Dendritic cell treated with granulocyte-macrophage colony-stimulating factor and Interleukin-4, amounts not matched to agents 40 ng/mL and 50 ng/mL, for 4 days (primary cell): ENCODE data around the gene GDAP1L1.

Experiments
- H3K27ac Mint-ChIP-seq: one replicate; pipeline ENCODE4 v1.8.0; 2022; ENCODE audit warnings: mild to moderate bottlenecking, mixed read lengths
- H3K27me3 Mint-ChIP-seq: one replicate; pipeline ENCODE4 v1.8.0; 2022; ENCODE audit warnings: mild to moderate bottlenecking, mixed read lengths
- H3K36me3 Mint-ChIP-seq: one replicate; pipeline ENCODE4 v1.8.0; 2022; ENCODE audit warnings: low read depth, mixed read lengths
- H3K4me1 Mint-ChIP-seq: one replicate; pipeline ENCODE4 v1.8.0; 2022; ENCODE audit warnings: low read depth, mixed read lengths
- H3K4me3 Mint-ChIP-seq: one replicate; pipeline ENCODE4 v1.8.0; 2022; ENCODE audit warnings: mild to moderate bottlenecking, moderate library complexity, mixed read lengths
- H3K9me3 Mint-ChIP-seq: one replicate; pipeline ENCODE4 v1.8.0; 2022; ENCODE audit warnings: mixed read lengths
- intact Hi-C: fragments of 100-400 bp; cut with micrococcal nuclease; formaldehyde crosslinking; loops from one replicate; pipeline ENCODE4 v1.15.0; 2022

Gene GDAP1L1

DNA sequence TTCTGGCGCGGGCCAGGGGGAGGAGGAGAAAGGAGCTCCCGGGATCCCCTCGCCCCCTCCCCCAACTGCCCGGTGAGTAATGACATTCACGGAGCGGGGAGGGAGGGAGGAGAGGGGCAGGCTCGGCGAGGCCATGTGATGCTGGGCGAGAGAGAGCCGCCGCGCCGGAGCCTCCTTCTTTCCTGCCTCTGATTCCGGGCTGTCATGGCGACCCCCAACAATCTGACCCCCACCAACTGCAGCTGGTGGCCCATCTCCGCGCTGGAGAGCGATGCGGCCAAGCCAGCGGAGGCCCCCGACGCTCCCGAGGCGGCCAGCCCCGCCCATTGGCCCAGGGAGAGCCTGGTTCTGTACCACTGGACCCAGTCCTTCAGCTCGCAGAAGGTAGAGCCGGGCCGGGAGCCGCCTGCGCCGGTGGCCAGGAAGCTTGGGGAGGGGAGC is at the start of gene GDAP1L1:
Gene GDAP1L1 (plus strand): TSS at position 178 of the 441 bp plus-strand sequence. CDS start 27 bp downstream, at position 205.
- Mint-ChIP-seq H3K27ac (no peak within 1 kb of the TSS), H3K27me3 (peaks cover 43% of the 10 kb centered on the region), H3K9me3 (no peaks in the 10 kb centered on the region), H3K4me1 (peaks cover 4% of the 10 kb centered on the region), H3K36me3 (no peaks in the 10 kb centered on the region), H3K4me3 (no peak within 1 kb of the TSS)
- intact Hi-C loops: no loop called here

DNA sequence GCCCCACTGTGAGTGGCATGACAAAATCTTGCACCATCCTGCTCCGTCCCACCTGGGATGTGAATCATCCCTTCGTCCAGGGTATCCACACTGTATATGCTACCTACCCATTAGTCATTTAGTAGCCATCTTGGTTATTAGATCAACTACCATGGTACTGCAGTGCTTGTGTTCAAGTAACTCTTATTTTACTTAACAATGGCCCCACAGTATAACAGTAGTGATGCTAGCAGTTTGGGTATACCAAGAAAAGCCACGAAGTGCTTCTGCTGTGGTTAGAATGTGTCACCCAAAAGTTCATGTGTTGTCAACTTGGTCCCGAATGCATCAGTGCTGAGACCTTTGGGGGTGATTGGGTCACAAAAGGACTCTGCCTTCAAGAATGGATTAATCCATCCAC is 48.2 kb upstream of the GDAP1L1 start:
- Mint-ChIP-seq H3K27me3 (no peaks in the 10 kb centered on the region), H3K36me3 (peaks cover 84% of the 10 kb centered on the region), H3K27ac (no peak overlapping the region), H3K4me1 (no peaks in the 10 kb centered on the region), H3K4me3 (no peak overlapping the region), H3K9me3 (no peaks in the 10 kb centered on the region)
- intact Hi-C loops: no loop called here

DNA sequence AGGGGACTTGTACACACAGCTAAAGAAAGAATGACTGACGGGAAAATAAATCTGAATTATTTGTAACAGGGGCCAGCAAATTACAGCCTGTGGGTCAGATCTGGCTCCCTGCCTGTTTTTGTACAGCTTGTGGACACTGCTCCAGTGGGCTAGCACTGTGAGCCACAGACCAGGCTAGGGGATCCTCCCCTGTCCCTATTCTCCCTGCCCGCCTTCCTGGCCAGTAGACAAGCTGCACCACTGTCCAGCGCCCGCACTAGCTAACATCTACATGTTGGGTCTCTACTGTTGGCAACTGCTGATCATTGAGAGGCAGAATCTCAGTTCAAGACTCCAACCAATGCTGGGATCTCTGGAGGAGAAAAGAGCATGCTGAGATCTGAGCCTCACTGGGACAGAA is 47.2 kb upstream of the GDAP1L1 start:
- no peaks in the 10 kb centered on the region for H3K9me3 Mint-ChIP-seq
- peaks cover 89% of the 10 kb centered on the region for H3K36me3 Mint-ChIP-seq
- H3K4me1 Mint-ChIP-seq: no peaks in the 10 kb centered on the region
- no peak overlapping the region for H3K4me3 Mint-ChIP-seq
- H3K27ac Mint-ChIP-seq: no peak overlapping the region
- intact Hi-C loops: no loop called here
- no peaks in the 10 kb centered on the region for H3K27me3 Mint-ChIP-seq

DNA sequence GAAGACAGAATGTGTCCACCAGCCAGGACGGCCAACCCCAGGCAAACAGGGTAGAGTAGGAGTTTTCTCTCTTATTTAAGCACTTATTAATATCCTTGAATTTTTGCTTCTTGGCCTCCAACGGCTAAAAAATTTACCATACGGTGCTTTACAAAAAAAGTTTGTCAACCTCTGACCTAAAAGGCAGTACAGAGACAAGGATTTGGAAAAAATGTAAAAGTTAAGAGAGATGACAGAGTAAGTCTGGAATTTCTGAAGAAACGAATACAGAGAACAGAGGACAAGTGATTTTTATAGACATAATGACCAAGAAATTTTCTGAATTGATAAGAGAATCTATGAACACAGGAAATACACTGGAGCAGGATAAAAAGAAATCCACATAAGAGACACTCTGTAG is 46.7 kb upstream of the GDAP1L1 start:
- peaks cover 94% of the 10 kb centered on the region for H3K36me3 Mint-ChIP-seq
- H3K4me1 Mint-ChIP-seq: no peaks in the 10 kb centered on the region
- H3K4me3 Mint-ChIP-seq: no peak overlapping the region
- no peak overlapping the region for H3K27ac Mint-ChIP-seq
- H3K9me3 Mint-ChIP-seq: no peaks in the 10 kb centered on the region
- no peaks in the 10 kb centered on the region for H3K27me3 Mint-ChIP-seq
- intact Hi-C loops: no loop called here

- Mint-ChIP-seq H3K27ac (no peak overlapping the region), H3K9me3 (no peaks in the 10 kb centered on the region), H3K27me3 (no peaks in the 10 kb centered on the region), H3K4me1 (no peaks in the 10 kb centered on the region), H3K36me3 (peaks cover 94% of the 10 kb centered on the region), H3K4me3 (no peak overlapping the region)
- intact Hi-C loops: no loop called here
These were observed 46.1 kb upstream of the GDAP1L1 start for GRCh38 chr20:44200983-44201382.

DNA sequence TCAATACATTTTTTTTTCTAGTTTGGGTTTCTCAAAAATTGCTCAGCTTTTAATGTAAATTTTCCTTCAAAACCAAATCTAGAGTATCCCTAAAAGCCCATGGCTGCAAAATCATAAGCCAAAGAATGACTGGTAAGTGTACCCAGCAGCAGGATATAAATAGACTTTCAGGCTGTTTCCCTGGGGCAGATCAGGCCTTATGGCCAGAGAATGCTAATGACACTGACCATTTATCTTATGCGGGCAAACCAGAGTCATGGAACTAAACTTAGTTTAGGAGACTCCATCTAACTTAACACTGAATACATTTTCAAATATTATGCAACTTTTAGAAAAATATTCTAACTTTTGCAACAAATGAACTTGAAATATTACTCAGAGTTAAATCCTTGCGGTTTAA is 43.9 kb upstream of the GDAP1L1 start:
- no peaks in the 10 kb centered on the region for H3K27me3 Mint-ChIP-seq
- intact Hi-C loops: no loop called here
- H3K9me3 Mint-ChIP-seq: no peaks in the 10 kb centered on the region
- peaks cover 19% of the 10 kb centered on the region for H3K4me1 Mint-ChIP-seq
- peaks cover 83% of the 10 kb centered on the region for H3K36me3 Mint-ChIP-seq
- no peak overlapping the region for H3K27ac Mint-ChIP-seq
- no peak overlapping the region for H3K4me3 Mint-ChIP-seq

DNA sequence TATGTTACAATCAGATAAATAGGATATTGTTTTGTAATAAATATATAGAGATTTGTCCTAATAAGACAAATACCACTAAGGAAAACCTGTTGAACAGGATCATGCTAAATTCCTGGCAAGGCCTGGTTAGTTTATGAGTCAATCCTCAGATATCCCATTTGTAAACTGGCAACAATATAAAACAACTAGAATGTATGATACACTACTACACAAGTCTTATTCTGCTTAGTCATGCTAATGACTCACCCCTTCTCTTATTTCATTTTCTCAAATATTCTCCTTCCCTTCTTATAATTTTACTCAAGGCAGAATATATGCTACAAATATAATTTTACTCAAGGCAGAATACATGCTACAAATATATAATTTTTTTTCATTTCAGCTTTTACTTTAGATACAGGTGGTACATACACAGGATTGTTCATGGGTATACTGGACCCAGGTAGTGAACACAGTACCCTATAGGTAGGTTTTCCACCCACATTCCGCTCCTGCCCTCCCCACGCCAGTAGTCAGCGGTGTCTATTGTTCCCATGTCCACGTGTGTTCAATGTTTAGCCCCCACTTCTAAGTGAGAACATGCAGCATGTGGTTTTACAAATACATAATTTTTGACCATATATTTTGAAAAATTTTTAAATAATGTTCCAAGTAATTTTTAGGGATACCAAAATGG is 42.8 kb upstream of the GDAP1L1 start:
- Mint-ChIP-seq H3K9me3 (no peaks in the 10 kb centered on the region), H3K4me3 (no peak overlapping the region), H3K27ac (no peak overlapping the region), H3K4me1 (peaks cover 31% of the 10 kb centered on the region), H3K36me3 (peaks cover 80% of the 10 kb centered on the region), H3K27me3 (no peaks in the 10 kb centered on the region)
- intact Hi-C loops: no loop called here

GRCh38 chr20:44204832-44205215 is 42.3 kb upstream of the GDAP1L1 start:
- intact Hi-C loops: no loop called here
- Mint-ChIP-seq H3K9me3 (no peaks in the 10 kb centered on the region), H3K27ac (no peak overlapping the region), H3K4me1 (peaks cover 34% of the 10 kb centered on the region), H3K4me3 (no peak overlapping the region), H3K27me3 (no peaks in the 10 kb centered on the region), H3K36me3 (peaks cover 80% of the 10 kb centered on the region)

DNA sequence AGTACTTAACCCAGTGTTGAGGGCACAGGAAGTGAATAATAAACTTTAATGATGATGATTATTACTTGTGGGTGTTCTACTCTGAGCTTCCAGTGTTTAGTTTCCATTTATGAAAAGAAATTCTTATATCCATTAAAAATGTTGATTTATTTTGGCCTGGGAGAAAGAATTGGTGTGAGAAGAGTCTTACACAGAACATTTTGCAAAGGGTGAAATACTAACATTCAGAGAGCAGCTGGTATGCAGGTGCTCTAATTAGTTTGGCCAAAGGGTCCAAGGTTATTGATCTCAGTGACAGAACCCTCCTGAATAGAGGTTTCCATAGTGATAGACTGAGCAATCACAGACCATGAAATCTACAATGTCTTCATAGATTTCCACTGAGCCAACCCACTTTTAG is 41.0 kb upstream of the GDAP1L1 start:
- Mint-ChIP-seq H3K27ac (no peak overlapping the region), H3K27me3 (no peaks in the 10 kb centered on the region), H3K9me3 (no peaks in the 10 kb centered on the region), H3K36me3 (peaks cover 80% of the 10 kb centered on the region), H3K4me1 (peaks cover 37% of the 10 kb centered on the region), H3K4me3 (no peak overlapping the region)
- intact Hi-C loops: no loop called here

- intact Hi-C loops: no loop called here
- H3K27me3 Mint-ChIP-seq: no peaks in the 10 kb centered on the region
- H3K27ac Mint-ChIP-seq: no peak overlapping the region
- H3K36me3 Mint-ChIP-seq: peaks cover 70% of the 10 kb centered on the region
- no peaks in the 10 kb centered on the region for H3K9me3 Mint-ChIP-seq
- H3K4me1 Mint-ChIP-seq: peaks cover 45% of the 10 kb centered on the region
- no peak overlapping the region for H3K4me3 Mint-ChIP-seq
These were observed 39.9 kb upstream of the GDAP1L1 start for GRCh38 chr20:44207126-44207723.

- H3K27me3 Mint-ChIP-seq: no peaks in the 10 kb centered on the region
- peaks cover 45% of the 10 kb centered on the region for H3K4me1 Mint-ChIP-seq
- no peaks in the 10 kb centered on the region for H3K9me3 Mint-ChIP-seq
- peaks cover 61% of the 10 kb centered on the region for H3K36me3 Mint-ChIP-seq
- H3K27ac Mint-ChIP-seq: no peak overlapping the region
- intact Hi-C loops: no loop called here
- peak overlapping the region; percentile 6 for H3K4me3 Mint-ChIP-seq
These were observed 38.9 kb upstream of the GDAP1L1 start for GRCh38 chr20:44208165-44208564.

DNA sequence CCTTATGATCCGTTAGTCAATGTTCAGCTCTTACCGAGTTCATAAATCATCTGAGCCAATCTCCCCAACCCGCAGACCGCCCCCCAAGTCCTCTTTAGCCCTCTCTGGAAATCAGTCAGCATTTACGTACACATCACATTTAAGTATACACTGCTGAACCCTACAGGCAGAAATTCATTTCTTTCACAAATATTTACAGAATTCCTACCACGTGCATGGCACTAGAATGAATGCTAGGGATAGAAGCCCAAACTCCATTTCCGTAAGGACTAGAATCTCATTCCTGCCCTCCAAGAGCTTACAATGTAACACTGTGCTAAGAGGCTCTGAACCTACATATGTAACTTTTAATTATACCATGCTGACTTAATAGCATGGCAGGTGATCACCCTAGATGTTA is 38.3 kb upstream of the GDAP1L1 start:
- H3K36me3 Mint-ChIP-seq: peaks cover 55% of the 10 kb centered on the region
- H3K27me3 Mint-ChIP-seq: no peaks in the 10 kb centered on the region
- H3K4me3 Mint-ChIP-seq: peak overlapping the region; percentile 100
- H3K9me3 Mint-ChIP-seq: no peaks in the 10 kb centered on the region
- H3K27ac Mint-ChIP-seq: peak overlapping the region; percentile 97
- peaks cover 45% of the 10 kb centered on the region for H3K4me1 Mint-ChIP-seq
- intact Hi-C loops: no loop called here

DNA sequence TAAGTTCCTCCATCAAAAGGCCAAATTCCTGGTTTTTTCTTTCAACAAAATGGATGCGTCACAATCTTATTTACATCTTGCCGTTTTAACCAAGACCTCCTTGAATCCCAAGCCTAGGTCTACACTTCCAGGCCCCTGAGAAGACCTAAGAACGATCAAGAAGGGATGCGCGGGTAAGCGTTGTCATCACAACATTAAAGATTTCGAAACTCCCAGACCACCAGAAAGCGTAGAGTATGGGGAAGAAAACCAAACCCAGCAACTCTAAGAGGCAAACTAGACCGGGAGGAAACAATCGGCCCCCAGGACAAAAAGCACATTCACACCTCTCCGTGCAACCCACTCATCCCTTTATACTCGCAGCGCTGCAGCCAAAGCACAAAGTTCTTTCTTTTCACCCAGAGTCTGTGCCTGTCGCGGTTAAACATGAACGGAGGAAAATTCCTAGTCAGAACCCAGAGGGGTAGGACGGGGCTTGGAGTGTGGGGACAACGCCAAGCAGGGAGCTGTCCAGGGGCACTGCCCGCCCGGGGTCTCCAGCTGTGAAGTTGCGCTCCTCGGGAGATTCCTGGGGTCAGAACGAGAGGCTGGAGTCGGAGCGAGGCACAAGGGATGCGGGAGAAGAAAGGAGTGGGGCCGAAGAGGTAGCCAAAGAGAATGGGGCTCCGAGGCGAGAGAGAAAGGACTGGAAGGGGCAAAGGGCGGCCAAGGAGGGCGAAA is 37.3 kb upstream of the GDAP1L1 start:
- intact Hi-C loops: loop anchor here (5.0 to 10.0 kb wide), 4 partner anchors 267 to 677 kb away; partner anchors contain the start of genes SERINC3, TTPAL and YWHAB
- Mint-ChIP-seq H3K4me3 (peak overlapping the region; percentile 100), H3K4me1 (peaks cover 45% of the 10 kb centered on the region), H3K27me3 (no peaks in the 10 kb centered on the region), H3K27ac (peak overlapping the region; percentile 97), H3K9me3 (no peaks in the 10 kb centered on the region), H3K36me3 (peaks cover 49% of the 10 kb centered on the region)
